Breast epithelium (tissue), 3 donors: ENCODE results near the gene PLEKHA5.

ENCODE experiments used
- POLR2A ChIP-seq: fragments of 450-650 bp; IDR thresholded peaks from one replicate; pipeline ENCODE4 v1.6.1; 2016; ENCODE audit warnings: antibody characterized with exemption, mild to moderate bottlenecking, moderate library complexity
- POLR2AphosphoS5 ChIP-seq, 3 donors: sonication (generic); formaldehyde crosslinking; IDR thresholded peaks; one replicate each; pipeline ENCODE4 v1.6.1; 2017; ENCODE audit warnings: antibody characterized with exemption in 3 of 3
- TF ChIP-seq, protein P1 (sequence below), 3 donors: fragments of 450-650 bp; IDR thresholded peaks; one replicate each; pipeline ENCODE4 v1.5.1; 2016 to 2017; ENCODE audit warnings: antibody characterized with exemption in 3 of 3, mild to moderate bottlenecking in 3 of 3, moderate library complexity in 3 of 3

DNA sequence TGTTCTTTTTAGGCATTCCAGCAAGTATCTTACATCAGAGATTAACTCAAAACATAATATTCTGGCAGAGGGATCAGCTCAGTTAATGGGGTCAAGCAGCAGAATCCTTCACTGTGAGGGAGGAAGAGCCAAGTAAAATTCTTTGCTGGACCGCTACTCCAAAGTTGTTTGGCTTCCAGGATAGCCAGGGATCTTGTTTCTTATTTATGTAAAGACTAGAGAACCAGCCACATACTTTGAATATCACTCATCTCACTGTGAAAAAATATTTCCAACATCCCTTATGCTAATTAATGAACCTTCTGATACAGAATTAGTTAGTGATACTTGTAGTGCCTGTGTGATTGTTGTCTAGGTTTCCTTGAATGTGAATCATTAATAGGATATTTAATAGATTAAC is 94.2 kb downstream of the PLEKHA5 start:
- no peak for TF ChIP-seq POLR2AphosphoS5 (IDR thresholded peaks at IDR 0.05)
- TF ChIP-seq, protein P1, sequence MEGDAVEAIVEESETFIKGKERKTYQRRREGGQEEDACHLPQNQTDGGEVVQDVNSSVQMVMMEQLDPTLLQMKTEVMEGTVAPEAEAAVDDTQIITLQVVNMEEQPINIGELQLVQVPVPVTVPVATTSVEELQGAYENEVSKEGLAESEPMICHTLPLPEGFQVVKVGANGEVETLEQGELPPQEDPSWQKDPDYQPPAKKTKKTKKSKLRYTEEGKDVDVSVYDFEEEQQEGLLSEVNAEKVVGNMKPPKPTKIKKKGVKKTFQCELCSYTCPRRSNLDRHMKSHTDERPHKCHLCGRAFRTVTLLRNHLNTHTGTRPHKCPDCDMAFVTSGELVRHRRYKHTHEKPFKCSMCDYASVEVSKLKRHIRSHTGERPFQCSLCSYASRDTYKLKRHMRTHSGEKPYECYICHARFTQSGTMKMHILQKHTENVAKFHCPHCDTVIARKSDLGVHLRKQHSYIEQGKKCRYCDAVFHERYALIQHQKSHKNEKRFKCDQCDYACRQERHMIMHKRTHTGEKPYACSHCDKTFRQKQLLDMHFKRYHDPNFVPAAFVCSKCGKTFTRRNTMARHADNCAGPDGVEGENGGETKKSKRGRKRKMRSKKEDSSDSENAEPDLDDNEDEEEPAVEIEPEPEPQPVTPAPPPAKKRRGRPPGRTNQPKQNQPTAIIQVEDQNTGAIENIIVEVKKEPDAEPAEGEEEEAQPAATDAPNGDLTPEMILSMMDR (IDR thresholded peaks at IDR 0.05) = no peak
- TF ChIP-seq POLR2A = no peak
